Measurements from ENCODE around the gene ASIC2.

ASIC2 gene

GRCh38 chr17:33242375-33243124 is 50.5 kb downstream of the ASIC2 start:
- no peak for DNase-seq (ENCODE audit: low spot score)

GRCh38 chr17:33241390-33241789 is 51.7 kb downstream of the ASIC2 start:
- no peak for DNase-seq (ENCODE audit: low spot score)

GRCh38 chr17:33240362-33240761 is 52.7 kb downstream of the ASIC2 start:
- no peak for DNase-seq (ENCODE audit: low spot score)

GRCh38 chr17:33239702-33240101 is 53.4 kb downstream of the ASIC2 start:
- DNase-seq (ENCODE audit: low spot score): no peak

GRCh38 chr17:33234930-33235685 is 58.0 kb downstream of the ASIC2 start:
- DNase-seq (ENCODE audit: low spot score): peak; percentile 36

- DNase-seq (ENCODE audit: low spot score): no peak
Measured at GRCh38 chr17:33234233-33234632, 58.9 kb downstream of the ASIC2 start.

GRCh38 chr17:33233811-33234177 is 59.3 kb downstream of the ASIC2 start:
- no peak for DNase-seq (ENCODE audit: low spot score)

- no peak for DNase-seq (ENCODE audit: low spot score)
Measured at GRCh38 chr17:33229499-33229898, 63.6 kb downstream of the ASIC2 start.

GRCh38 chr17:33229028-33229427 is 64.1 kb downstream of the ASIC2 start:
- DNase-seq (ENCODE audit: low spot score): no peak

GRCh38 chr17:33228548-33228947 is 64.5 kb downstream of the ASIC2 start:
- no peak for DNase-seq (ENCODE audit: low spot score)

GRCh38 chr17:33227911-33228310 is 65.2 kb downstream of the ASIC2 start:
- DNase-seq (ENCODE audit: low spot score): no peak

GRCh38 chr17:33225994-33226393 is 67.1 kb downstream of the ASIC2 start:
- DNase-seq (ENCODE audit: low spot score): no peak

GRCh38 chr17:33225509-33225908 is 67.6 kb downstream of the ASIC2 start:
- DNase-seq (ENCODE audit: low spot score): no peak

GRCh38 chr17:33220036-33220435 is 73.1 kb downstream of the ASIC2 start:
- DNase-seq (ENCODE audit: low spot score): no peak

- DNase-seq (ENCODE audit: low spot score): peak; percentile 34
Measured at GRCh38 chr17:33218698-33219601, 74.1 kb downstream of the ASIC2 start.

GRCh38 chr17:33217891-33218290 is 75.2 kb downstream of the ASIC2 start:
- no peak for DNase-seq (ENCODE audit: low spot score)

GRCh38 chr17:33214996-33215395 is 78.1 kb downstream of the ASIC2 start:
- no peak for DNase-seq (ENCODE audit: low spot score)

GRCh38 chr17:33210285-33210684 is 82.8 kb downstream of the ASIC2 start:
- DNase-seq (ENCODE audit: low spot score): no peak

- DNase-seq (ENCODE audit: low spot score): no peak
Measured at GRCh38 chr17:33209671-33210070, 83.4 kb downstream of the ASIC2 start.

- DNase-seq (ENCODE audit: low spot score): no peak
Measured at GRCh38 chr17:33207231-33207630, 85.9 kb downstream of the ASIC2 start.

- no peak for DNase-seq (ENCODE audit: low spot score)
Measured at GRCh38 chr17:33205552-33205951, 87.5 kb downstream of the ASIC2 start.

GRCh38 chr17:33204701-33205100 is 88.4 kb downstream of the ASIC2 start:
- DNase-seq (ENCODE audit: low spot score): no peak

GRCh38 chr17:33204156-33204555 is 88.9 kb downstream of the ASIC2 start:
- no peak for DNase-seq (ENCODE audit: low spot score)

Data from putamen (tissue), 1 donor.